ENCODE results near the gene BLACAT1.
"Not testable (repeated sequence)": the region's sequence is repeated elsewhere in the genome, so short reads cannot be mapped to it uniquely, and the experiment has no call there.

BLACAT1 gene

GRCh38 chr1:205438213-205439158 is 17.4 kb downstream of the BLACAT1 start:
- FAIRE-seq: no peak

GRCh38 chr1:205437570-205437969 is 18.3 kb downstream of the BLACAT1 start:
- no peak for FAIRE-seq

GRCh38 chr1:205436776-205437410 is 19.0 kb downstream of the BLACAT1 start:
- FAIRE-seq: no peak

GRCh38 chr1:205435578-205436573 is 20.0 kb downstream of the BLACAT1 start:
- FAIRE-seq: no peak

GRCh38 chr1:205434738-205435137 is 21.1 kb downstream of the BLACAT1 start:
- no peak for FAIRE-seq

GRCh38 chr1:205432692-205433091 is 23.2 kb downstream of the BLACAT1 start:
- not testable (repeated sequence) for FAIRE-seq

- no peak for FAIRE-seq
These were observed 23.7 kb downstream of the BLACAT1 start for GRCh38 chr1:205432116-205432515.

- no peak for FAIRE-seq
These were observed 25.0 kb downstream of the BLACAT1 start for GRCh38 chr1:205430696-205431305.

GRCh38 chr1:205429762-205430695 is 25.8 kb downstream of the BLACAT1 start:
- no peak for FAIRE-seq

GRCh38 chr1:205424901-205425600 is 30.8 kb downstream of the BLACAT1 start:
- FAIRE-seq: no peak

GRCh38 chr1:205423814-205424399 is 31.9 kb downstream of the BLACAT1 start:
- FAIRE-seq: no peak

- FAIRE-seq: no peak
These were observed 32.7 kb downstream of the BLACAT1 start for GRCh38 chr1:205422993-205423642.

- no peak for FAIRE-seq
These were observed 34.0 kb downstream of the BLACAT1 start, which contains the start of gene LEMD1 for GRCh38 chr1:205421798-205422197. LEMD1 (minus strand) TSS chr1:205422056; CDS start chr1:205420536, 1,520 bp downstream.

- no peak for FAIRE-seq
These were observed 34.9 kb downstream of the BLACAT1 start for GRCh38 chr1:205420938-205421337.

- FAIRE-seq: no peak
These were observed 37.8 kb downstream of the BLACAT1 start for GRCh38 chr1:205417870-205418635.

- FAIRE-seq: no peak
These were observed 39.5 kb downstream of the BLACAT1 start for GRCh38 chr1:205416322-205416721.

GRCh38 chr1:205410581-205411298 is 45.1 kb downstream of the BLACAT1 start:
- FAIRE-seq: no peak

GRCh38 chr1:205407970-205408369 is 47.9 kb downstream of the BLACAT1 start:
- no peak for FAIRE-seq

Data from colon (tissue), 2 donors.